HepG2 (cell line): Measurements from ENCODE around the gene KLHL12. TPM values are rescaled to one million over a fixed set of nuclear protein-coding genes. Genes with fewer than 3 reads are reported as not detected.
A peak's percentile ranks its signal among the peaks of the same experiment; 100 is the strongest.

ENCODE experiments used
- ASH2L ChIP-seq: fragments of 300-600, 200-600 bp; sonication (generic); IDR thresholded peaks from 2 replicates; pipeline ENCODE4 v1.7.0; 2017; ENCODE audit warnings: low read depth, mild to moderate bottlenecking, moderate library complexity, mixed read lengths, low read length; ENCODE audit not compliant: insufficient read length
- GABPA ChIP-seq, 2 experiments: IDR thresholded peaks; 2 replicates each; pipeline ENCODE4 v1.6.1; 2011 to 2016; ENCODE audit warnings: low read depth in 2 of 2, low read length in 1 of 2, missing biosample characterization in 1 of 2, missing genetic modification characterization in 1 of 2
- HOXA5 ChIP-seq: sonication (generic); formaldehyde crosslinking; IDR thresholded peaks from 2 replicates; pipeline ENCODE4 v1.4.0; 2020; ENCODE audit warnings: missing genetic modification reagents
- HOXA7 ChIP-seq: sonication (generic); formaldehyde crosslinking; IDR thresholded peaks from 2 replicates; pipeline ENCODE4 v1.8.1; 2022; ENCODE audit warnings: mild to moderate bottlenecking, missing genetic modification reagents, moderate library complexity
- IKZF4 ChIP-seq: sonication (generic); formaldehyde crosslinking; IDR thresholded peaks from 2 replicates; pipeline ENCODE4 v1.5.1; 2020; ENCODE audit warnings: borderline replicate concordance, mild to moderate bottlenecking, low read depth, missing genetic modification reagents; ENCODE audit errors: not compliant biosample characterization
- KDM2A ChIP-seq: sonication (generic); formaldehyde crosslinking; IDR thresholded peaks from 2 replicates; pipeline ENCODE4 v1.4.0; 2020; ENCODE audit warnings: low read depth, missing genetic modification reagents, borderline replicate concordance
- KDM5B ChIP-seq: sonication (generic); formaldehyde crosslinking; IDR thresholded peaks from 2 replicates; pipeline ENCODE4 v1.4.0; 2020; ENCODE audit warnings: missing genetic modification reagents, mild to moderate bottlenecking, borderline replicate concordance
- MAF1 ChIP-seq: sonication (generic); formaldehyde crosslinking; IDR thresholded peaks from 2 replicates; pipeline ENCODE4 v1.5.0; 2020; ENCODE audit warnings: missing genetic modification reagents, borderline replicate concordance
- MAX ChIP-seq: IDR thresholded peaks from 2 replicates; pipeline ENCODE4 v1.6.1; 2012; ENCODE audit warnings: inconsistent platforms
- MTA1 ChIP-seq: sonication (generic); formaldehyde crosslinking; IDR thresholded peaks from 2 replicates; pipeline ENCODE4 v1.4.0; 2020; ENCODE audit warnings: missing genetic modification reagents, mild to moderate bottlenecking, borderline replicate concordance
- MYC ChIP-seq: sonication (generic); formaldehyde crosslinking; IDR thresholded peaks from 2 replicates; pipeline ENCODE4 v1.9.0; 2021; ENCODE audit warnings: missing genetic modification reagents, borderline replicate concordance
- NFKBIZ ChIP-seq: IDR thresholded peaks from 2 replicates; pipeline ENCODE4 v1.6.1; 2018; ENCODE audit warnings: missing genetic modification reagents, missing compliant biosample characterization
- POLR2G ChIP-seq: fragments of 200-400 bp; formaldehyde crosslinking; IDR thresholded peaks from 2 replicates; pipeline ENCODE4 v1.6.1; 2018; ENCODE audit warnings: mild to moderate bottlenecking, low read depth, low read length, moderate library complexity
- PPARG ChIP-seq: conservative IDR thresholded peaks from 2 replicates; pipeline ENCODE4 v1.6.1; 2016; ENCODE audit warnings: missing biosample characterization, missing genetic modification reagents
- SKIL ChIP-seq: sonication (generic); formaldehyde crosslinking; IDR thresholded peaks from 2 replicates; pipeline ENCODE4 v1.8.0; 2022; ENCODE audit warnings: missing genetic modification reagents, mild to moderate bottlenecking, moderate library complexity, borderline replicate concordance
- SRY ChIP-seq: sonication (generic); formaldehyde crosslinking; IDR thresholded peaks from 2 replicates; pipeline ENCODE4 v1.8.0; 2022; ENCODE audit warnings: mild to moderate bottlenecking, missing genetic modification reagents
- THYN1 ChIP-seq: sonication (generic); formaldehyde crosslinking; IDR thresholded peaks from 2 replicates; pipeline ENCODE4 v1.8.1; 2023; ENCODE audit warnings: low read depth, mild to moderate bottlenecking, moderate library complexity, missing genetic modification reagents, borderline replicate concordance
- ZIK1 ChIP-seq: sonication (generic); formaldehyde crosslinking; IDR thresholded peaks from 2 replicates; pipeline ENCODE4 v1.5.0; 2020; ENCODE audit warnings: mild to moderate bottlenecking, low read depth, missing genetic modification reagents, borderline replicate concordance
- ZNF574 ChIP-seq: sonication (generic); formaldehyde crosslinking; IDR thresholded peaks from 2 replicates; pipeline ENCODE4 v1.4.0; 2020; ENCODE audit warnings: missing genetic modification reagents
- ZNF788 ChIP-seq: sonication (generic); formaldehyde crosslinking; IDR thresholded peaks from 2 replicates; pipeline ENCODE4 v1.5.0; 2020; ENCODE audit warnings: mild to moderate bottlenecking, missing genetic modification reagents, borderline replicate concordance
- polyA plus RNA-seq, 8 experiments: library from polyadenylated mRNA; depleted of rRNA in 3 of 8; stranded (reverse) in 7 of 8; unstranded in 1 of 8; fragments of >200 nt; fragmentation: Illumina TruSeq in 4 of 8; extraction: Trizol in 4 of 8; gene quantifications; 2 replicates each; pipeline versions ENCODE4 v1.2.1 to v1.2.3, GENCODE V29; 2011 to 2016; ENCODE audit warnings: low read depth in 4 of 8, missing spikeins in 1 of 8, mixed read lengths in 1 of 8; ENCODE audit not compliant: insufficient read depth in 1 of 8
- total RNA-seq, 5 experiments: library from RNA; depleted of rRNA; stranded (reverse); fragments of >200 nt; fragmentation: Illumina TruSeq; extraction: Trizol; gene quantifications; 2 replicates each; pipeline ENCODE4 v1.2.3, GENCODE V29; 2016; ENCODE audit warnings: low read depth in 1 of 5
- TF ChIP-seq, protein P1 (sequence below): sonication (generic); formaldehyde crosslinking; IDR thresholded peaks from 2 replicates; pipeline ENCODE4 v1.4.0; 2020; ENCODE audit warnings: mild to moderate bottlenecking, missing genetic modification reagents

KLHL12 gene
- total and polyA plus RNA-seq, 2 of the 13 experiments (the other 11 are each of a cell fraction or from before 2014, with no cell fraction given) = 19.2 to 25.2 TPM

DNA sequence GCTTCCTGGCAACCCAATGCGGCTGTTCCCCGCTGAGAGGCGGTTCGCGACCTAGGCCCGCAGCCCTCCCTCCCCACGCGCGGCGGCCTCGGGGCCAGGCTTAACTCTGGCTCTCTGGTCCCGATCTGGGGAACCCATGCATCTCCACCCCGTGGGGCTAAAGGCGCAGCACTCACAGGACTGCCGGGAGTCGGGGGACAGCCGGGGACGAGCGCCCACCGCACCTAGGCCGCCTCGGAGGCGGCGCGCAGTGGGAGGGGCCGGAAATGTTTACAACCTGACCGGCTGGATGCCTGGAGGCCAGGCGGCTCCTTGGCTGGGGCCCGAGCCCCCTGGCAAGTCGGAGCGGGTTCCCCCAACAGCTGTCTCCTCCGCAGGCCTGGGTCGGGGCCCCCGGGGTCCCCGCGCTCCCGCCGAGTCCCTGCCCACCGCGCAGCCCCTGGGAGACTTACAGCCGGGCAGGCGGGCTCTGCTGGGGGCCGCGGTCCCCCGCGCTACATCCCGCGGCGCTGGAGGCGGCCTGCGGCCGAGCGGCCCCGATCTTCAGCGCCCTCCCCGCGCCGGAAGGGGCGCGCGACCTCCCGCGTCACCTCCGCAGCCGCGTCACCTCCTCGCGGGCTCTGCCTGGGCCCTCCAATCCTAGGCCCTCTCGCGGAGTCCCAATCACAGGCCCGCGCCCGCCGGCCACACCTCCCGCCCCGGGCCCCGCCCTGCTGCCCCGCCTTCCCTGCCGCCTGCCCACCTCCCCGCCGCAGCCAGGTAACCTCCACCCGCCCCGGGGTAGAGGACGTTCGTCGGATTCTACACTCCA is 30.9 kb upstream of the KLHL12 start, which contains the start of gene ADIPOR1 (continued):
- no peak for TF ChIP-seq HOXA5 (CRISPR knock-in tag)
- peak; percentile 88 for TF ChIP-seq GABPA (IDR thresholded peaks at IDR 0.05; ENCODE audit: low read depth, low read length)
- TF ChIP-seq GABPA (CRISPR knock-in tag; IDR thresholded peaks at IDR 0.05; ENCODE audit: low read depth) = peak; percentile 79
- peak; percentile 86 for TF ChIP-seq POLR2G
- TF ChIP-seq ZNF788 (CRISPR knock-in tag) = no peak
- TF ChIP-seq HOXA7 (CRISPR knock-in tag) = no peak
- TF ChIP-seq, protein P1, sequence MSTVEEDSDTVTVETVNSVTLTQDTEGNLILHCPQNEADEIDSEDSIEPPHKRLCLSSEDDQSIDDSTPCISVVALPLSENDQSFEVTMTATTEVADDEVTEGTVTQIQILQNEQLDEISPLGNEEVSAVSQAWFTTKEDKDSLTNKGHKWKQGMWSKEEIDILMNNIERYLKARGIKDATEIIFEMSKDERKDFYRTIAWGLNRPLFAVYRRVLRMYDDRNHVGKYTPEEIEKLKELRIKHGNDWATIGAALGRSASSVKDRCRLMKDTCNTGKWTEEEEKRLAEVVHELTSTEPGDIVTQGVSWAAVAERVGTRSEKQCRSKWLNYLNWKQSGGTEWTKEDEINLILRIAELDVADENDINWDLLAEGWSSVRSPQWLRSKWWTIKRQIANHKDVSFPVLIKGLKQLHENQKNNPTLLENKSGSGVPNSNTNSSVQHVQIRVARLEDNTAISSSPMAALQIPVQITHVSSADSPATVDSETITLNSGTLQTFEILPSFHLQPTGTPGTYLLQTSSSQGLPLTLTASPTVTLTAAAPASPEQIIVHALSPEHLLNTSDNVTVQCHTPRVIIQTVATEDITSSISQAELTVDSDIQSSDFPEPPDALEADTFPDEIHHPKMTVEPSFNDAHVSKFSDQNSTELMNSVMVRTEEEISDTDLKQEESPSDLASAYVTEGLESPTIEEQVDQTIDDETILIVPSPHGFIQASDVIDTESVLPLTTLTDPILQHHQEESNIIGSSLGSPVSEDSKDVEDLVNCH (CRISPR knock-in tag) = no peak
- TF ChIP-seq IKZF4 (CRISPR knock-in tag) = no peak
- no peak for TF ChIP-seq PPARG (CRISPR knock-in tag)
- peak; percentile 58 for TF ChIP-seq ZNF574 (CRISPR knock-in tag)
- no peak for TF ChIP-seq SKIL (CRISPR knock-in tag)
- TF ChIP-seq MAF1 (CRISPR knock-in tag) = no peak
- TF ChIP-seq KDM5B (CRISPR knock-in tag) = 0 out of 2 replicates have a peak, but pooled peaks have one; percentile 34
- no peak for TF ChIP-seq ZIK1 (CRISPR knock-in tag)
- no peak; the same call in 1 of the 2 replicates for TF ChIP-seq MYC (CRISPR knock-in tag)
- TF ChIP-seq KDM2A (CRISPR knock-in tag) = 0 out of 2 replicates have a peak, but pooled peaks have one; percentile 29
- TF ChIP-seq MTA1 (CRISPR knock-in tag) = peak; percentile 45; the same call in 1 of the 2 replicates
- TF ChIP-seq NFKBIZ = no peak
- no peak for TF ChIP-seq ASH2L
- TF ChIP-seq THYN1 (CRISPR knock-in tag) = no peak
- TF ChIP-seq SRY (CRISPR knock-in tag) = 0 out of 2 replicates have a peak, but pooled peaks have one; percentile 19
- peak; percentile 59; the same call in 1 of the 2 replicates for TF ChIP-seq MAX
